Measurements from ENCODE around the gene BZW1.
A peak's percentile ranks its signal among the peaks of the same experiment; 100 is the strongest.
"Not testable (repeated sequence)": the region's sequence is repeated elsewhere in the genome, so short reads cannot be mapped to it uniquely, and the experiment has no call there.

BZW1 gene

DNA sequence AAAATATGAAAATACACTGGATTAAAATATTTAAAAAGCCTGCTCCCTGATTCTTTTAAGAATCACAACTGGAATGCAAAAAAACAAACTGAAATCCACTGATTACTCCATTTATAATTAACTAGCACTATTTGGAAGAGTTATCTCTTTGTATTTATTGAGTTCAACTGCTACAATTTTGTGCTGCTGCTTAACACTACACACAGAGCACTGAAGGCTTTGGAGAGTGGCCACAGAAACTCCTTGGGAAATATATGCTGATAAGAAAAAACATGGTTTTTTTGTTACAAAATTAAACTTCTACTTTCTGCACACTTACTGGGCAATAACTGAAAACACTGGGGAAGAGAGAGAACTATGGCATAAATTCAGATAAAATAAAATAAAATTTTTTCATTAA is 19.8 kb upstream of the BZW1 start:
- no peak for DNase-seq (ENCODE audit: low spot score)

DNA sequence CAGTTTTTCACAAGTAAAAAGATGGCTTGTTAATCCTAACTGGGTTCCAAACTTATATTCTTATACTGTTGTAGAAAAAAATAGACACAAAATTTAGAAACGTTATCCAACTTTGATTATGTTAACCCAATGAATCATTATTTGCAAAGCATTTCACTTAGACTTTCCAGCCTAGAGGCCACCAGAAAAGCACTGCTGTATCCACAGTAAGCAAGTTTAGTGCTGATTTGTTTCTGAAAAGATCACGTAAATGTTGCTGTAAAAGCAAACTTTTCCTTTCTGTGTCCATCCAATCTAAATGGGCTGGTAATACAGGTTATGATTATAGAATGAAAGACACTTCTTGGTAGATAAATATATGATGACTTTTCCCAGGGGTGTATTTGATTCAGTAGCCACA is 17.6 kb upstream of the BZW1 start:
- no peak for DNase-seq (ENCODE audit: low spot score)

DNA sequence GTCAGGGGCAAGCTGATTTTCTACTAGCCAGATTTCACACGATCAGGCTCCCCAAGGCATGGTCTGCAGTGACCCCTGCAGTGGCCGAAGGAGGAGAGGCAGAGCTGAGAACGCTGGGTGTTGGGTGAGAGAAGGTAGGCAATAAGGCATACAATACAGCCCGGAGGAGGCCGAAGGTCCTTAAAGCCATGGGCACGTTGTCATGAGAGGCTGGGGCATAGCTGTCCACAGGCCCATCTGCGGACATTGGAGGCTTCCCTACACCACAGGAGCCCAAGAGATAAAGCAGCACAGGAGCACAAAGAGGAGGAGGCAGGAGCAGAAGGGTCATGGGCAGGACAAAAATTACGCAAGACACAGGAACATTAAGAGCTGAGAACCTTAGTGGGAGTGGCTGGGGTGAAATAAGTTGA is 16.7 kb upstream of the BZW1 start:
- no peak for DNase-seq (ENCODE audit: low spot score)

DNA sequence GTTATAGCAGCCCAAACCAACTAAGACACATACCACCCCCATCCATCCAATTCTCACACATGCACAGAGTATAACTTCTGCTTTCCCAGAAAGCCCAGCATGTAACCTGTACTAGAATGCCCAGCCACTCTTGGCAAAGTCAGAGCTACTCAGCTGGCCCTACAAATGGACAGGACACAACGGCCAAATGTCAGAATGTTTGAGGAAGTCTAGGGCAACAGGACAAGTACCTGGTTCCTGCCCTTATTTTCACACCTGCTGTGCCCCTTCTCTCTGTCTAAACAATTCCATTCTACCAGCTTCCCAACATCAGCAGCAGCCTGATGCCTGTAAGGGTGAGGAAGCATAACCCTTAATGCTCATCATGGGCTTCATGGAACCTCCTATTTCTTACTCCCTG is 15.1 kb upstream of the BZW1 start:
- DNase-seq (ENCODE audit: low spot score), result no peak

DNA sequence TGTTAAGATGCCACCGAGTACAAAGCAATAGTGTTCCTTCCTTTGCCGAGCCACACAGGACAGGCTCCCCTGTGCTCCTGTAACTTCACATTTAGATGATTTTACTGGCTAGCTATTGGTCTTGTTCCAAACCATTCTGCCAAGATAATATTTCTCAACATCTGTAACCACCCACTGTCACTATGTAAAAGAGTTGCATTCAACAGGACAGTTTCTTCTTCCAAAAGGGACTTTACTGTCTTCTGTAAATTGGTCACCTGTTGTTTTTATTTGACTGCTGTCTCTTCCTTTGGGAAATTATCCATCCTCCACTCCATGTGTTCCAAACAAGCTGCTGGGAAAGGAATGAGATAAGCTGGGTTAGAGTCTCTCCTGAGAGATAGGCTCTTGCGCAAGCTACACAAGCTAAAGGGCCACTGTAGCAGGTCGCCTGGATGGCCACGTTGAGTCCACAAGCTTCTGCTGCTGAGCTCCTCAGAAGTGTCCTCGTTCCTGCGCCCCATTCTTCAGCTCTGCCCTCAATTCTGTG is 14.4 kb upstream of the BZW1 start:
- no peak for DNase-seq (ENCODE audit: low spot score)

DNA sequence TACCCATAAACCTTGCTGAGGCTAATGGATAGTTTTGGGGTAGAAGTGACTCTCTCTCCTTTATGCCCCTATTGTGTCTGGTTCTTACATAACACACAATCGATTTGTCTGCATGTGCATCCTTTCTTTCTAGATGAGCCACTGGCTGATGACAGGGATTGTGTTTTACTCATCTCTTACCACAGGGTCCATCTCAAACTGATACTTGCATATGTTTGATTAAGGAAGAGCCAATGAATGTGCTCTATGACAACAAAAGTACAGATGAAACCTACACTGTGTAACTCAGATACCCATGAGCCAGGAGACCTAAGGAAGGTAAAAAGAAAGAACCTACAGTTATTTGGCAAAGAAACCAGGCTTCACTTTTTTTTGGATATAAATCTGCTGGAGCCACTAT is 13.2 kb upstream of the BZW1 start:
- DNase-seq (ENCODE audit: low spot score), result no peak

DNA sequence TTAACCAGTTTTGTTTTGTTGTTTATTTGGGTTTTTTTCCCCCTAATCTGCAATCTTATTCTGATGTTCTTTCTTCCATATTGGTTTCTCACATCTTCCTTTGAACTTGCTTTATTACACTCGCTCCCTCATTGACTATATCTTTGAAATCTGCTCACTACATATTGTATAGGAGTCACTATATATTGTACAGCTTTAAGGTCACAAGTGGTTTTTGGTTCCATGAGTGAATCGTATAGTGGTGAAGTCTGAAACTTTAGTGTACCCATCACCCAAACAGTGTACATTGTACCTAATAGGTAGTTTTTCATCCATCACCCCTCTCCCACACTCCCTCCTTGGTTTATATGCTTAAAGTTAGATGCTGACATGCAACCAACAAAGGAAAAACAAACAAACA is 11.3 kb upstream of the BZW1 start:
- no peak for DNase-seq (ENCODE audit: low spot score)

DNA sequence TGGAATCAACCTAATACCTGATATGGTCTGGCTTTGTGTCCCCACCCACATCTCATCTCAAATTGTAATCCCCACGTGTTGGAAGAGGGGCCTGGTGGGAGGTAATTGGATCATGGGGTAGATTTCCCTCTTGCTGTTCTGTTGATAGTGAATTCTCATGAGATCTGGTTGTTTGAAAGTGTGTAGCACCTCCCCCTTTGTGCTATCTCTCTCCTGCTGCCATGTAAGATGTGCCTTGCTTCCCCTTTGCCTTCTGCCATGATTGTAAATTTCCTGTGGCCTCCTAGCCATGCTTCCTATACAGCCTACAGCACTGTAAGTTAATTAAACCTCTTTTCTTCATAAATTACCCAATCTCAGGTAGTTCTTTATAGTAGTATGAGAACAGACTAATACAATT is 10.3 kb upstream of the BZW1 start:
- not testable (repeated sequence) for DNase-seq (ENCODE audit: low spot score)

DNA sequence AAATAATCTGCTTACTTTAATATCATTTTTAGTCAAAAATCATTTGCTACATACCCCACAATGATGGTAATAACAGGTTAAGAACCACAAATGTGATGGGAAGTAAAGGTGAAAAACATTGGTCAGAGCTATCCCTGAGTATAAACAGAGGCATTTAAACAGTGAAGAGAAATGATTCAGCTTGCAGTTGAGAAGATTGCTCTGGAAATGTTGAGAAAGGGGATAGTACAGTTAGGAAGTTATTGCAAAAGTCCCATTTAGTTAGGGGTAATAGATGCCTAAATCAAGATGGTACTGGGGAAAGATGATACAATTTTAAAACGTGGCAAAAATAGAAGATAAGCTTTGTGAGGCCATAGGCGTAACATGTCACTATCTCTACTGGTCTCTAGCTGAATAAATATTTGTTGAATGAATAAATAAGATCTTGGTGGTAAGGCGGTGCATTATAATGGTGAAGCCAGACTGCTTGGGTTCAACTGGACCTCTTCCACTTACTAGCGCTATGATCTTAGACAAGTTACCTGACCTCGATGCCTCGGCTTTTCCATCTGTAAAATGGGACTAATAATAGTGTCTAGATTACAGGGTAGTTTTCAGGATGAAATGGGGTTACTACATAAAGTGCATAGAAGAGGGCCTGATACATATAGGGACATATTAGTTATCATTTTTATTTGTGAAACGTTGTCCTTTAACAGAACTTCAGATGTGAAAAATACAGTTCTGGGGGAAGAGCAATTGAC is 2.0 kb upstream of the BZW1 start:
- no peak for DNase-seq (ENCODE audit: low spot score)

DNA sequence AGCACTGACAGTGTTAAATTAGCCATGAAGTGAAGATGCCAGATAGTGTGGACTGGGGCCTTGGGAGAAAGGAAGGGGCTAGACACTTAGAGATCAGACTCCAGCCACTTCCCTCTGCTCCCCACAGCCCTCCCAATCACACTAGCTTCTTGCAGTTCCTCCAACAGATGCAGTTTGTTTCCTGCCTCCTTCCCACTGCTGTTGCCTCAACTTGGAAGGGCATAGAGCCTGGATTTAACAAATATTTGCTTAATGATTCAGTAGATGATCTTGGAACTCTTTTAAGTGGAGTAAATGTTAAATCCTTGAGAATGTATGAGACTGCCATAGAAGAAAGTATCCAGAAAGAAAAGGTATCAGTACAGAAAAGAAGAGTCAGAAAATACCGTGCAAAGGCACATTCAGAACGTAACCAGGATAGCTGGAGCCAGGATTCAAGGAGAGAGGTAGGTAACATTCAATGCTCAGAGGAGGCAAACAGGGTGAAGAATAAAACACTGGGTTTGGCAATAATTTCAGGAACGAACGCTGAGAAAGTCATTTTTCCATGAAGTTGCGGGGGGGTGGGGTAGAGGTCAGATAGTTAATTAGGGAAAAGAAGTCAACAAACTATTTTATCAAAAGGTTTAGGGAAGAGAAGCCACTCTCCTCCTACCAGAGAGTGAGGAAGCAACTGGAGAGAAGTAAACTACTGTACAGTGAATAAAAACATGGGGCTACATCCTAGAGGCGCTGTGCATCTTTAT is 1.3 kb upstream of the BZW1 start:
- DNase-seq (ENCODE audit: low spot score), result no peak

DNA sequence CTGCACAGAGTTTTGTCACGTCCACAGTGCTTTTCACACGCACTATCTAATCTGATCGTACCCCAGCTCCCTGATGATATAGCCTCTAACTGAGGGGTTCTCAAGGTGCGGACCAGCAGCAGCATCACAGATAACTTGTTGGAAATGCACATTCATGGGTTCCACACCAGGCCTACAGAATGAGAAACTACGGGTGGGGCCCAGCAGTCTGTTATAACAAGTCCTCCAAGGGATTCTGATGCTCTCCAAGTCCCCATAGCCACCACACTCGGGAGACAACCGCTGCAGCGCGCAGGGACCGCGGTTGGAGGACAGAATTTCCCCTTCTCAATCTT is 745 bp upstream of the BZW1 start:
- no peak for DNase-seq (ENCODE audit: low spot score)

DNA sequence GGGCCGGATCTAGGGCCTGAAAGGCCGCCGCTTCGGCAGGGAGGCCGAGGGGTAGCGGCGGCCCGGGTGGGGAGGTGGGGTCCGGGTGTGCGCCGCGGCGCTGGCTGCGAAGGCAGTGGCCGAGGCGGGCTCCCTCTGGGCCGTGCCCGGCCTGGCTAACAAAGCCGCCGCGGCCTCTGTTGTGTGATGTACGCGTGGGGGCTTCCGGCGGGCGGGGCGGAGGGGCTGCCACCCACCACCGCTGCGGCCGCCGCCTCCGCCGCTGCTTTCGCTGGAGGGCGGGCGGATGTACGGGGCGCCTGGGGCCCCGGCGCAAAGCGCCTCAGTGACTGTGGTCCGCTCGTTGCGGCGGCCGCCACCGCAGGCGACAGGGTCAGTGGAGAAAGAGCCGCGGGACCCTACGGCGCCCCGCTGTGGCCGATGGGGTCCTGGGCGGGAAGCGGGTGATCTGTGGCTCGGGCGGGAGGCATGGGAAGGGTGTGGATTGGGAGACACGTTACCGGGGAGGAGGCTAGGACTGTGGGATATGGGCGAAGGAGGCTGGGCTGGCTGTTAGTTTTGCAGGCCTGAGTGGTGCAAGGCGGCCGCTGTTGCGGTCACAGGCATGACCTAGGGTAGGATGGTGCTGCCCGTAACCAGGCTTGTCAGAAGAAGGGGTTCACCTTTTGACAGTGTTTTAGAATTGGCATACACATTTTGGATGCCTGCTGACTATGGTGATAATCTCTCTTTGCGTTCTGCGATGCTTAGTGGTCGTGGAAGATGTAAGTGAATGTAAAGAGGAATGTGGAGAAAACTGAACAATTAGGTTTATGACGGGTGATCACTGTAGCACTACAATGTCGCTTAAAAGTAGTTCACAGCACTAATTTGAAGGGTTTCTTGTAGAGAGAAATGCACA is 662 bp downstream of the BZW1 start:
- DNase-seq (ENCODE audit: low spot score), result peak; percentile 82

DNA sequence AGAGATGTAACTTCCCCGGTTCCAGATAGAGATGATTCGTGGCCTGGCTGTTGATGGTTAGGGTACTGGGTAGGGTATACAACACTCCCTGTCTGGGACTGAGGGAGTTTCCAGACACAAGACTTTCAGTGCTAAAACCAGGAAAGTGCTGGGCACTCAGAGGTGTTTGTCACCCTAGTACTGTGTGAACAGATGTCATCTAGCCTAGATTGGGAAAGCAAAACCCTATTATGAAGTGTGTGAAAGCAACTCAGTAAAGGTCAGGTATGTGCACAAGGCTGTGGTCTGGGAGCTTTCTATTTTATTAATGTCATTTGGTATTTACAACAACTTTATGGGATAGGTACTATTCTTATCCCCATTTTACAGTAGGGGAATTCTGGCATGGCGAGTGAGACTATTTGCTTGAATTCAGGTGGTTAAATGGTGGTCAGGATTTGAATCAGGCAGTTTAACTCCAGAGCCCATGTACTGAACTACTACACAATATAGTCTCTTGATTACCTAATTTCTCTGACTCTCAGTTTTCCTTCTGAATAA is 2.6 kb downstream of the BZW1 start:
- no peak for DNase-seq (ENCODE audit: low spot score)

DNA sequence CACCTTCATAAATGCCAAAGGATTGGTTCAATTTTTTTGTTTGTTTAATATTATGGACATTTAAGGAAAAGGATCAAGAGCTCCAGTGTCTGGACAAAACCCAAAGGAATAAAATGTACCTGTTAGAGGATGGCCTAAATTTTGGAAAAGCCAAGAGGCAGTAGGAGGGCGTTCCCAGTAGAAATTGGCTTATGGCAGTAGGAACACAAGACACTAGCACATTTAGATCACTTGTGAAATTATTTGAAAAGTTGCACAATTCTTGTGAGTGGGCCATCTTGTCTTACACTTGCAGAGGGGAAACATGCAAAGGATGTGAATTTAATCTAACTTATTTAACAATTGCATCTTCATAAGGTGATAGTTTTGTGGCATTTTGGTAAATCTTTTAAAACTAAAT is 3.2 kb downstream of the BZW1 start:
- DNase-seq (ENCODE audit: low spot score), result no peak

DNA sequence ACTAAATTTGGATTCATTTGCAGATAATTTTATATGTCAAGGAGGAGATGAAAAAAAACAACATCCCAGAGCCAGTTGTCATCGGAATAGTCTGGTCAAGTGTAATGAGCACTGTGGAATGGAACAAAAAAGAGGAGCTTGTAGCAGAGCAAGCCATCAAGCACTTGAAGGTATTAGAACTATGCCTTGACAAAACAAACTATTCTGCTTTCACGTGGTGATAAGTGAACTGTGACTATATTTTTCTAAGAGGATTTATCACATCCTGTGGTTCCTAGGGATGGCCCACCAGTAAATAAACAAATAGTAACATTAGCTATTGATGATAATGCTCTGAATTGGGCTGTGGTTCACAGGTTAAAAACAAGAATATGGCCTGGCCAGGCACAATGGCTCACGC is 7.0 kb downstream of the BZW1 start:
- not testable (repeated sequence) for DNase-seq (ENCODE audit: low spot score)

DNA sequence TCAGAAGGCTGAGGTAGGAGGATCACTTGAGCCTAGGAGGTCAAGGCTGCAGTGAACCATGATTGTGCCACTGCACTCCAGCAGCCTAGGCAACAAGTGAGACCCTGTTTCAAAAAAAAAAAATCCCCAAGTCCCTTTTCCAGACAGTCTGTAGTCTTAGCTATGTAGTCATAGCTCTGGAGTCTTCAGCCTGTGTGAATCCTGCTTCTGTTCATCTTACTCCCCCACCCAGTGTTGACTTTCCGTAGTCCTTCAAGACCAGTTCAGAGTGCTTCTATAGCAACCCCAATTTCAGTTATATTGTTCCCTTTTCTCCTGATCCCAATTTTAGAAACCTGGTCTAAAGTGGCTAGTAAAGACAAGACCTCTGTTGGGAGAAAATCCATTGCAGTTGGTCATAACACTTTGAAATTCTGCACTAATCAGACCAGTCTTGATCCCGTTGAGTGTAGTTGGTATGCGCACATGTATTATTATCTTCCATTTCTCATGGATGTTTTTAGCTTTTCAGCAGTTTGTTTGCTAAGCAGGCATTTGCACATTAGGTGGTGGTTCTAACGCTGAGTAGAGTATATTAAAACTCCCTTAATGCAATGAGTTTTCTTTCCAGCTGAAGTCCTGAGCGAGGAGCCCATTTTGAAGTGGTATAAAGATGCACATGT is 9.0 kb downstream of the BZW1 start:
- DNase-seq (ENCODE audit: low spot score), result no peak

DNA sequence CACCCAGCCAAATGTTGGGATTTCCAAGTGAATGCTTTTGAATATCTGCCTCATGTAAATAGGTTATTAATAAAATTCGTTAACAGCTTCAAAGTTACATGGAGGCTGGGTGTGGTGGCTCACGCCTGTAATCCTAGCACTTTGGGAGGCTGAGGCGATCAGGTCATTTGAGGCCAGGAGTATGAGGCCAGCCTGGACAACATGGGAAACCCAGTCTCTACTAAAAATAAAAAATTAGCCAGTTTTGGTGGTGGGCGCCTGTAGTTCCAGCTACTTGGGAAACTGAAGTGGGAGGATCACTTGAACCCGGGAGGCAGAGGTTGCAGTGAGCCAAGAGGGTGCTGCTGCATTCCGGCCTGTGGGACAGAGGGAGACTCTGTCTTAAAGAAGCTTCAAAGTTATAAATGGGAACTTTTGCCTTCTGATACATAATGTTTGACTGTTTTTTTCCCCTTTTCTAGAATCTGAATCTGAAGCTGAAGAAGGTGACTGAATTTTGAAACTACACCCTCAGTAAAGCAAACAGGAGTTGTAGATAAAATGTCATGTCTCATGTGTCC is 10.1 kb downstream of the BZW1 start:
- no peak for DNase-seq (ENCODE audit: low spot score)

DNA sequence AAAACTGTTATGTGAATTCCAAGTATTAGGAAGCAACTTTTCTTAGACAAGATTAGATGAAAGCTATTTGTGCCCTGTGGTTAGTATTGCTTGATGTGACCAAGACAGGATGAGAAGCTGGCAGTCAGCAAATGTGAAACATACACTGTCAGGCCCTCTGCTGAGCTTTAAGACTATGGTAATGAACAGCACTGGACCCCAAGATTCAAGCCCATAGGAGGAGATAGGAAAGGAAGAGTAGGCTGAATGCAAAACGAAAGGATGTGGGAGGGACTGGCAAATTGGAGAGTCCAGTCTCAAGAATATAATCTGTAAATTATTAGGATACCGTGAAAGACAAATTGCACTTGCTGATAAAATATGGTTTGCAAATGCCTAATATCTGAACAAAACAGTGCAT is 16.4 kb downstream of the BZW1 start:
- no peak for DNase-seq (ENCODE audit: low spot score)

DNA sequence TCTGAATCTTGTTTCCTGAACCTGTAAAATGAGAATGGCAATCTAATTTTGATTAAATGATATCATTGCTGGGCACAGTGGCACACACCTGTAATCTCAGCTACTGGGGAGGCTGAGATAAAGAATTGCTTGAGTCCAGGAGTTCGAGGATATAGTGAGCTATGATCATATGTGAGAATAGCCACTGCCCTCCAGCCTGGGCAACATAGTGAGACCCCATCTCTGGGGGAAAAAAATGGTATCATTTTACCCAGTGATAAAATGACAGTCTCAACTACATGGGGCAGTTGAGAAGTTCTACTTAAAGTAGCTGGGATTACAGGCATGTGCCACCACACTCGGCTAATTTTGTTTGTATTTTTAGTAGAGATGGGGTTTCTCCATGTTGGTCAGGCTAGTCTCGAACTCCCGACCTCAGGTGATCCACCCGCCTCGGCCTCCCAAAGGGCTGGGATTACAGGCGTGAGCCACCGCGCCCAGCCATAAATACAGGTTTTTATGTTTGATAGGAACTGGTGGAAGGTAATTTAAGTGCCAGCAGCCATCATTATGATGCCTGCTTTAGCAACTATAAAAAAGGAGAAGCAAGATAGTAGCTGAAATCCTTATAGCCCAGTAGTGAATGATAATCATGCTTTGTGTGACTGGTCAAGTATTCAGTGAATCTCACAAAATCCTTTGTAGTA is 17.0 kb downstream of the BZW1 start:
- no peak for DNase-seq (ENCODE audit: low spot score)

DNA sequence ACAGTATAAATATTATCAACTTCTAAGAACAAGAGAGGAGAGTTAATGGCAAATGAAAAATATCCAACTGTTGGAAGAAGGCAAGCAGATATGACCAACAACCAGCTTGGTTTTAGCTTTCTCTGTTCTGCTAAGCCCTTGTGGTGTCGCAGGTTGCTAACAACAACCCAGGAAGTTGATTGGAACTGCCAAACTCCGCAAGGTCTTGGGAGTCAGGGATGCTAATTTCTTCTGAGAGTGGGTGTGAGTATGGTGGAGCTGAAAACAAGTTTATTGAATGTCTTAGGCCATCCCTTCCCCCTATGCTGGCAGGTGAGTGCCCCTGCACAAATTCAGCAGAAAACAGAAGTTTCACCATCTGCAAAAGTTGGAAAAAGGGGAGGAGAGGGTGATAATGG is 17.5 kb downstream of the BZW1 start:
- DNase-seq (ENCODE audit: low spot score), result no peak

DNA sequence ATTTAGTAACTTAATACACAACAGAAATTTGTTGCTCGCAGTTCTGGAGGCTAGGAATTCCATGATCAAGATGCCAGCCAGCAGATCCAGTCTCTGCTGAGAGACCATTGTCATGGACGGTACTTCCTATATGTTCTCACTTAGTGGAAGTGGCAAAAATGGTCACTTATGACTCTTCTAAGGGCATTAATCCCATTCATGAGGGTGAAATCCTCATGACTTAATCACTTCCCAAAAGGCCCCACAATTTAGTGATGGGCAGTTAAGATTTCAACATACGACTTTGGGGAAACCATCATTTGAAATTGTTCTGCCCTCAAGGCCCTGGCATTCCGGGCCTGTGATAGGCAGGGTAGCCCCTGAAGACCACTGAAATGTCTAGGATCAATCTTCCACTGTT is 23.0 kb downstream of the BZW1 start:
- DNase-seq (ENCODE audit: low spot score), result no peak
